HepG2 (cell line): Measurements from ENCODE around the gene PPP1R27. TPM values are rescaled to one million over a fixed set of nuclear protein-coding genes. Genes with fewer than 3 reads are reported as not detected.
A peak's percentile ranks its signal among the peaks of the same experiment; 100 is the strongest.

ENCODE experiments used
- CC2D1A ChIP-seq: sonication (generic); formaldehyde crosslinking; IDR thresholded peaks from 2 replicates; pipeline ENCODE4 v1.8.1; 2023; ENCODE audit warnings: mild to moderate bottlenecking, missing genetic modification reagents
- CCAR2 ChIP-seq: fragments of 200-400 bp; formaldehyde crosslinking; optimal IDR thresholded peaks from 2 replicates; pipeline ENCODE3; 2018; ENCODE audit warnings: low read depth, mild to moderate bottlenecking, low read length, moderate library complexity
- CHD2 ChIP-seq: IDR thresholded peaks from 2 replicates; pipeline ENCODE4 v1.6.1; 2011; ENCODE audit warnings: low read depth, low read length, improper control_type of control experiment
- MATR3 ChIP-seq: sonication (generic); formaldehyde crosslinking; IDR thresholded peaks from 2 replicates; pipeline ENCODE4 v1.4.0; 2020; ENCODE audit warnings: missing genetic modification reagents
- MYC ChIP-seq: sonication (generic); formaldehyde crosslinking; IDR thresholded peaks from 2 replicates; pipeline ENCODE4 v1.9.0; 2021; ENCODE audit warnings: missing genetic modification reagents, borderline replicate concordance
- PTBP1 ChIP-seq: fragments of 200-400 bp; formaldehyde crosslinking; IDR thresholded peaks from 2 replicates; pipeline ENCODE4 v1.6.1; 2018; ENCODE audit warnings: low read length, low read depth; ENCODE audit not compliant: poor library complexity, severe bottlenecking
- SMAD1 ChIP-seq: sonication (generic); formaldehyde crosslinking; IDR thresholded peaks from 2 replicates; pipeline ENCODE4 v1.4.0; 2020; ENCODE audit warnings: missing genetic modification reagents, low read depth, mild to moderate bottlenecking, borderline replicate concordance
- SMYD3 ChIP-seq: sonication (generic); formaldehyde crosslinking; IDR thresholded peaks from 2 replicates; pipeline ENCODE4 v1.8.1; 2023; ENCODE audit warnings: mild to moderate bottlenecking, missing genetic modification reagents
- STAG1 ChIP-seq: sonication (generic); formaldehyde crosslinking; IDR thresholded peaks from 2 replicates; pipeline ENCODE4 v1.4.0; 2020; ENCODE audit warnings: missing genetic modification reagents
- WIZ ChIP-seq: sonication (generic); formaldehyde crosslinking; IDR thresholded peaks from 2 replicates; pipeline ENCODE4 v1.5.1; 2020; ENCODE audit warnings: mild to moderate bottlenecking, missing genetic modification reagents
- ZFX ChIP-seq: sonication (generic); formaldehyde crosslinking; IDR thresholded peaks from 2 replicates; pipeline ENCODE4 v1.4.0; 2020; ENCODE audit warnings: mild to moderate bottlenecking, low read depth, missing genetic modification reagents, moderate library complexity
- ZNF672 ChIP-seq: sonication (generic); formaldehyde crosslinking; IDR thresholded peaks from 2 replicates; pipeline ENCODE4 v1.8.1; 2022; ENCODE audit warnings: missing genetic modification reagents
- ZZZ3 ChIP-seq: sonication (generic); formaldehyde crosslinking; IDR thresholded peaks from 2 replicates; pipeline ENCODE4 v1.4.0; 2020; ENCODE audit warnings: missing genetic modification reagents, mild to moderate bottlenecking, borderline replicate concordance
- polyA plus RNA-seq, 8 experiments: library from polyadenylated mRNA; depleted of rRNA in 3 of 8; stranded (reverse) in 7 of 8; unstranded in 1 of 8; fragments of >200 nt; fragmentation: Illumina TruSeq in 4 of 8; extraction: Trizol in 4 of 8; gene quantifications; 2 replicates each; pipeline versions ENCODE4 v1.2.1 to v1.2.3, GENCODE V29; 2011 to 2016; ENCODE audit warnings: low read depth in 4 of 8, missing spikeins in 1 of 8, mixed read lengths in 1 of 8; ENCODE audit not compliant: insufficient read depth in 1 of 8
- total RNA-seq, 5 experiments: library from RNA; depleted of rRNA; stranded (reverse); fragments of >200 nt; fragmentation: Illumina TruSeq; extraction: Trizol; gene quantifications; 2 replicates each; pipeline ENCODE4 v1.2.3, GENCODE V29; 2016; ENCODE audit warnings: low read depth in 1 of 5
- TF ChIP-seq, protein P1 (sequence below): IDR thresholded peaks from 2 replicates; pipeline ENCODE4 v1.6.1; 2016; ENCODE audit warnings: missing compliant biosample characterization, missing genetic modification reagents, borderline replicate concordance
- TF ChIP-seq, protein P2 (sequence below): sonication (generic); formaldehyde crosslinking; IDR thresholded peaks from 2 replicates; pipeline ENCODE4 v1.8.0; 2022; ENCODE audit warnings: missing genetic modification reagents, low read depth, mild to moderate bottlenecking, borderline replicate concordance
- TF ChIP-seq, protein P3 (sequence below): sonication (generic); formaldehyde crosslinking; IDR thresholded peaks from 2 replicates; pipeline ENCODE4 v1.9.0; 2021; ENCODE audit warnings: missing genetic modification reagents, borderline replicate concordance
- TF ChIP-seq, protein P4 (sequence below): sonication (generic); formaldehyde crosslinking; IDR thresholded peaks from 2 replicates; pipeline ENCODE4 v1.4.0; 2020; ENCODE audit warnings: missing genetic modification reagents
- TF ChIP-seq, protein P5 (sequence below): sonication (generic); formaldehyde crosslinking; IDR thresholded peaks from 2 replicates; pipeline ENCODE4 v1.4.0; 2020; ENCODE audit warnings: missing genetic modification reagents

PPP1R27 gene
- total and polyA plus RNA-seq, 2 of the 13 experiments (the other 11 are each of a cell fraction or from before 2014, with no cell fraction given) = 0.17 to 1.00 TPM

DNA sequence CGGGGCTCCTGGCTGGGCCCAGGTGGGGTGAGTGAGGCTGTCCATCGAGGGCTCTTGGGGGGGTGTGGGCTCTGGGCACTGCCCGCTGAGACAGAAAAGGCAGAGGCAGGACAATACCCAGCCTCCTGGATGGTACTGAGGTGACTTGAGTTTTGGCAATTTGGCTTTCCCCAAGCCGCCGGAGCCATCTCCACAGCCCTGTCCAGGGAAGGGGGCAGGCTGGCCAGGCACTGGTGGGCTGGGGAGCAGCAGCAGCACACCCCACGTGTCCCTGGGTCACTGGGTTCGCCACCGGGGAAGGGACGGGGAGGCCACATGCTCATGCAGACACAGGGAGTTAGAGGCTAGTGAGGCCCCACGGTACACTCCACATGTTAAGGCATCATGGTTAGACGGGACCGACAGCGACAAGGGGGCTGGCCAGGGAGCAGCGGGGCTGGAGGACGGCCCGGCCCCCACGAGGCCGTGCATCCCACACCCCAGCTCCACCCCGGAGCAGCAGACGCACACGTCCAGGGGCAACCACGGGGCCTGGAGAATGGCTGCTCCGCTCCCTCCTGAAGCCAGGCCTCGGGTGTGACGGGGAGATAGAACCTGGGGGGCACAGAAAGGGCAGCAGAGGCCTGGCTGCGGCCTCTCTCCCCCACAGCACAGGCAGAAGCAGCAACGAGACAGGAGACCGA, 33.3 kb upstream of the PPP1R27 start (continued):
- TF ChIP-seq, protein P1, sequence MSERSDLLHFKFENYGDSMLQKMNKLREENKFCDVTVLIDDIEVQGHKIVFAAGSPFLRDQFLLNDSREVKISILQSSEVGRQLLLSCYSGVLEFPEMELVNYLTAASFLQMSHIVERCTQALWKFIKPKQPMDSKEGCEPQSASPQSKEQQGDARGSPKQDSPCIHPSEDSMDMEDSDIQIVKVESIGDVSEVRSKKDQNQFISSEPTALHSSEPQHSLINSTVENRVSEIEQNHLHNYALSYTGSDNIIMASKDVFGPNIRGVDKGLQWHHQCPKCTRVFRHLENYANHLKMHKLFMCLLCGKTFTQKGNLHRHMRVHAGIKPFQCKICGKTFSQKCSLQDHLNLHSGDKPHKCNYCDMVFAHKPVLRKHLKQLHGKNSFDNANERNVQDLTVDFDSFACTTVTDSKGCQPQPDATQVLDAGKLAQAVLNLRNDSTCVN = no peak
- TF ChIP-seq, protein P2, sequence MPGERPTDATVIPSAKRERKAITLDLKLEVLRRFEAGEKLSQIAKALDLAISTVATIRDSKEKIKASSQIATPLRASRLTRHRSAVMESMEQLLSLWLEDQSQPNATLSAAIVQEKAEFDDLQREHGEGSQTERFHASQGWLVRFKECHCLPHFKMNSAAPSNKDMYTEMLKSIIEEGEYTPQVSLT = peak; percentile 45; the same call in 1 of the 2 replicates
- no peak for TF ChIP-seq STAG1 (CRISPR knock-in tag)
- TF ChIP-seq ZZZ3 = no peak; the same call in 1 of the 2 replicates
- peak; percentile 47 for TF ChIP-seq CCAR2
- TF ChIP-seq CHD2 = 0 out of 2 replicates have a peak, but pooled peaks have one; percentile 33
- peak; percentile 93; the same call in 1 of the 2 replicates for TF ChIP-seq ZNF672
- TF ChIP-seq ZFX = peak; percentile 39; the same call in 1 of the 2 replicates
- TF ChIP-seq SMYD3 = peak; percentile 53; the same call in 1 of the 2 replicates
- TF ChIP-seq, protein P3, sequence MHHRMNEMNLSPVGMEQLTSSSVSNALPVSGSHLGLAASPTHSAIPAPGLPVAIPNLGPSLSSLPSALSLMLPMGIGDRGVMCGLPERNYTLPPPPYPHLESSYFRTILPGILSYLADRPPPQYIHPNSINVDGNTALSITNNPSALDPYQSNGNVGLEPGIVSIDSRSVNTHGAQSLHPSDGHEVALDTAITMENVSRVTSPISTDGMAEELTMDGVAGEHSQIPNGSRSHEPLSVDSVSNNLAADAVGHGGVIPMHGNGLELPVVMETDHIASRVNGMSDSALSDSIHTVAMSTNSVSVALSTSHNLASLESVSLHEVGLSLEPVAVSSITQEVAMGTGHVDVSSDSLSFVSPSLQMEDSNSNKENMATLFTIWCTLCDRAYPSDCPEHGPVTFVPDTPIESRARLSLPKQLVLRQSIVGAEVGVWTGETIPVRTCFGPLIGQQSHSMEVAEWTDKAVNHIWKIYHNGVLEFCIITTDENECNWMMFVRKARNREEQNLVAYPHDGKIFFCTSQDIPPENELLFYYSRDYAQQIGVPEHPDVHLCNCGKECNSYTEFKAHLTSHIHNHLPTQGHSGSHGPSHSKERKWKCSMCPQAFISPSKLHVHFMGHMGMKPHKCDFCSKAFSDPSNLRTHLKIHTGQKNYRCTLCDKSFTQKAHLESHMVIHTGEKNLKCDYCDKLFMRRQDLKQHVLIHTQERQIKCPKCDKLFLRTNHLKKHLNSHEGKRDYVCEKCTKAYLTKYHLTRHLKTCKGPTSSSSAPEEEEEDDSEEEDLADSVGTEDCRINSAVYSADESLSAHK (CRISPR knock-in tag) = no peak
- peak; percentile 3; the same call in 1 of the 2 replicates for TF ChIP-seq MYC (CRISPR knock-in tag)
- TF ChIP-seq, protein P4, sequence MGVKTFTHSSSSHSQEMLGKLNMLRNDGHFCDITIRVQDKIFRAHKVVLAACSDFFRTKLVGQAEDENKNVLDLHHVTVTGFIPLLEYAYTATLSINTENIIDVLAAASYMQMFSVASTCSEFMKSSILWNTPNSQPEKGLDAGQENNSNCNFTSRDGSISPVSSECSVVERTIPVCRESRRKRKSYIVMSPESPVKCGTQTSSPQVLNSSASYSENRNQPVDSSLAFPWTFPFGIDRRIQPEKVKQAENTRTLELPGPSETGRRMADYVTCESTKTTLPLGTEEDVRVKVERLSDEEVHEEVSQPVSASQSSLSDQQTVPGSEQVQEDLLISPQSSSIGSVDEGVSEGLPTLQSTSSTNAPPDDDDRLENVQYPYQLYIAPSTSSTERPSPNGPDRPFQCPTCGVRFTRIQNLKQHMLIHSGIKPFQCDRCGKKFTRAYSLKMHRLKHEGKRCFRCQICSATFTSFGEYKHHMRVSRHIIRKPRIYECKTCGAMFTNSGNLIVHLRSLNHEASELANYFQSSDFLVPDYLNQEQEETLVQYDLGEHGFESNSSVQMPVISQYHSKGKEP (CRISPR knock-in tag) = 0 out of 2 replicates have a peak, but pooled peaks have one; percentile 11
- 0 out of 2 replicates have a peak, but pooled peaks have one; percentile 24 for TF ChIP-seq SMAD1 (CRISPR knock-in tag)
- 0 out of 2 replicates have a peak, but pooled peaks have one; percentile 23 for TF ChIP-seq MATR3
- no peak for TF ChIP-seq WIZ (CRISPR knock-in tag)
- TF ChIP-seq PTBP1 = no peak
- TF ChIP-seq CC2D1A (CRISPR knock-in tag) = 0 out of 2 replicates have a peak, but pooled peaks have one; percentile 39
- TF ChIP-seq, protein P5, sequence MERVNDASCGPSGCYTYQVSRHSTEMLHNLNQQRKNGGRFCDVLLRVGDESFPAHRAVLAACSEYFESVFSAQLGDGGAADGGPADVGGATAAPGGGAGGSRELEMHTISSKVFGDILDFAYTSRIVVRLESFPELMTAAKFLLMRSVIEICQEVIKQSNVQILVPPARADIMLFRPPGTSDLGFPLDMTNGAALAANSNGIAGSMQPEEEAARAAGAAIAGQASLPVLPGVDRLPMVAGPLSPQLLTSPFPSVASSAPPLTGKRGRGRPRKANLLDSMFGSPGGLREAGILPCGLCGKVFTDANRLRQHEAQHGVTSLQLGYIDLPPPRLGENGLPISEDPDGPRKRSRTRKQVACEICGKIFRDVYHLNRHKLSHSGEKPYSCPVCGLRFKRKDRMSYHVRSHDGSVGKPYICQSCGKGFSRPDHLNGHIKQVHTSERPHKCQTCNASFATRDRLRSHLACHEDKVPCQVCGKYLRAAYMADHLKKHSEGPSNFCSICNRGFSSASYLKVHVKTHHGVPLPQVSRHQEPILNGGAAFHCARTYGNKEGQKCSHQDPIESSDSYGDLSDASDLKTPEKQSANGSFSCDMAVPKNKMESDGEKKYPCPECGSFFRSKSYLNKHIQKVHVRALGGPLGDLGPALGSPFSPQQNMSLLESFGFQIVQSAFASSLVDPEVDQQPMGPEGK (CRISPR knock-in tag) = 0 out of 2 replicates have a peak, but pooled peaks have one; percentile 2
